HepG2 (cell line): ENCODE results near the gene DUSP9. TPM values are rescaled to one million over a fixed set of nuclear protein-coding genes. Genes with fewer than 3 reads are reported as not detected.

Source experiments
- CBX5 ChIP-seq: sonication (generic); formaldehyde crosslinking; IDR thresholded peaks from 2 replicates; pipeline ENCODE4 v1.4.0; 2020; ENCODE audit warnings: missing genetic modification reagents, borderline replicate concordance
- CENPX ChIP-seq: sonication (generic); formaldehyde crosslinking; IDR thresholded peaks from 2 replicates; pipeline ENCODE4 v1.9.0; 2021; ENCODE audit warnings: mild to moderate bottlenecking, missing genetic modification reagents, moderate library complexity
- GTF3A ChIP-seq: sonication (generic); formaldehyde crosslinking; conservative IDR thresholded peaks from 2 replicates; pipeline ENCODE4 v1.4.0; 2020; ENCODE audit warnings: mild to moderate bottlenecking, missing genetic modification reagents
- GZF1 ChIP-seq: sonication (generic); formaldehyde crosslinking; IDR thresholded peaks from 2 replicates; pipeline ENCODE4 v1.5.1; 2020; ENCODE audit warnings: mild to moderate bottlenecking, missing genetic modification reagents
- MYNN ChIP-seq: sonication (generic); formaldehyde crosslinking; IDR thresholded peaks from 2 replicates; pipeline ENCODE4 v1.4.0; 2020; ENCODE audit warnings: mild to moderate bottlenecking, low read depth, missing genetic modification reagents
- NFAT5 ChIP-seq: sonication (generic); formaldehyde crosslinking; IDR thresholded peaks from 2 replicates; pipeline ENCODE4 v1.4.0; 2020; ENCODE audit warnings: missing genetic modification reagents
- NR2F2 ChIP-seq: IDR thresholded peaks from 2 replicates; pipeline ENCODE4 v1.6.1; 2012; ENCODE audit warnings: low read depth, inconsistent platforms, borderline replicate concordance
- PAF1 ChIP-seq: IDR thresholded peaks from 2 replicates; pipeline ENCODE4 v1.6.1; 2016; ENCODE audit warnings: missing genetic modification reagents, missing compliant biosample characterization
- REL ChIP-seq: sonication (generic); formaldehyde crosslinking; conservative IDR thresholded peaks from 2 replicates; pipeline ENCODE4 v1.8.0; 2022; ENCODE audit warnings: mild to moderate bottlenecking, missing genetic modification reagents, moderate library complexity
- SIN3B ChIP-seq: fragments of 150-350 bp; IDR thresholded peaks from 2 replicates; pipeline ENCODE4 v1.6.1; 2014; ENCODE audit warnings: low read length
- TEAD2 ChIP-seq: sonication (generic); formaldehyde crosslinking; IDR thresholded peaks from 2 replicates; pipeline ENCODE4 v1.9.0; 2021; ENCODE audit warnings: missing genetic modification reagents
- ZNF317 ChIP-seq: sonication (generic); formaldehyde crosslinking; IDR thresholded peaks from 2 replicates; pipeline ENCODE4 v1.5.0; 2020; ENCODE audit warnings: mild to moderate bottlenecking, missing genetic modification reagents
- ZNF496 ChIP-seq: sonication (generic); formaldehyde crosslinking; IDR thresholded peaks from 2 replicates; pipeline ENCODE4 v1.8.1; 2023; ENCODE audit warnings: mild to moderate bottlenecking, moderate library complexity, missing genetic modification reagents; ENCODE audit not compliant: insufficient replicate concordance
- polyA plus RNA-seq, 8 experiments: library from polyadenylated mRNA; depleted of rRNA in 3 of 8; stranded (reverse) in 7 of 8; unstranded in 1 of 8; fragments of >200 nt; fragmentation: Illumina TruSeq in 4 of 8; extraction: Trizol in 4 of 8; gene quantifications; 2 replicates each; pipeline versions ENCODE4 v1.2.1 to v1.2.3, GENCODE V29; 2011 to 2016; ENCODE audit warnings: low read depth in 4 of 8, missing spikeins in 1 of 8, mixed read lengths in 1 of 8; ENCODE audit not compliant: insufficient read depth in 1 of 8
- total RNA-seq, 5 experiments: library from RNA; depleted of rRNA; stranded (reverse); fragments of >200 nt; fragmentation: Illumina TruSeq; extraction: Trizol; gene quantifications; 2 replicates each; pipeline ENCODE4 v1.2.3, GENCODE V29; 2016; ENCODE audit warnings: low read depth in 1 of 5
- TF ChIP-seq, protein P1 (sequence below): sonication (generic); formaldehyde crosslinking; IDR thresholded peaks from 2 replicates; pipeline ENCODE4 v1.4.0; 2020; ENCODE audit warnings: mild to moderate bottlenecking, missing genetic modification reagents, borderline replicate concordance
- TF ChIP-seq, protein P2 (sequence below): sonication (generic); formaldehyde crosslinking; IDR thresholded peaks from 2 replicates; pipeline ENCODE4 v1.4.0; 2020; ENCODE audit warnings: missing genetic modification reagents
- TF ChIP-seq, protein P3 (sequence below): sonication (generic); formaldehyde crosslinking; IDR thresholded peaks from 2 replicates; pipeline ENCODE4 v1.8.1; 2022; ENCODE audit warnings: low read depth, mild to moderate bottlenecking, missing genetic modification reagents
- TF ChIP-seq, protein P4 (sequence below): conservative IDR thresholded peaks from 2 replicates; pipeline ENCODE4 v1.6.1; 2018; ENCODE audit warnings: missing genetic modification reagents

Gene DUSP9
- total and polyA plus RNA-seq, 2 of the 13 experiments (the other 11 are each of a cell fraction or from before 2014, with no cell fraction given): 235 to 435 TPM

DNA sequence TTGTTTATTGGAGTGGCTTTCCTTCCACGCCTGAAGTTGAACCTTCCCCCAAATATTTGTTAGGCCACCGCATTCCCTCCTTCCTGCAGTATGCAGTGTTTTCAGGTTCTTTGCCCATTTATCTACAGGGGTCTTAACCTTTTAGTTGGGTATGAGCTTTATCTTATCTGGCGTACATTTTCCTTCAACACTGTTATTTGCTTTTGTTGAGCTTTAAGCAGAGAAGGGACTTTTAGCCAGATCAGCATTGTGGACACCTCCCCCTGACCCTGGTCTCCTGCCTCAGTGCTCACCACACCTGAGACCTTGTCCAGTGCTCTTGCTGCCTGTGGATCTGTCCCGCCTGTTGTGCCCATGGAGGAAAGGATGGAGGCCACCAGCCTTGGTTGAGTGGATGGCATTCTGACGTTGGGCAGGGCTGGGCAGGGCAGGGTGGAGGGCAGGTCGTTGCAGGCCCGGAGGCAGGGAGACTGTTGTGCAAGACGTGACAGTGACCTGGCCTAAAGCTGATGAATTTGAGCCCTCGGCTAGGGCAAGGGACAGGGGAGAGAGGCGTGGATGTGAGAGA is 998 bp upstream of the DUSP9 start (continued):
- no peak for TF ChIP-seq CENPX (CRISPR knock-in tag)
- no peak for TF ChIP-seq NR2F2
- TF ChIP-seq, protein P1, sequence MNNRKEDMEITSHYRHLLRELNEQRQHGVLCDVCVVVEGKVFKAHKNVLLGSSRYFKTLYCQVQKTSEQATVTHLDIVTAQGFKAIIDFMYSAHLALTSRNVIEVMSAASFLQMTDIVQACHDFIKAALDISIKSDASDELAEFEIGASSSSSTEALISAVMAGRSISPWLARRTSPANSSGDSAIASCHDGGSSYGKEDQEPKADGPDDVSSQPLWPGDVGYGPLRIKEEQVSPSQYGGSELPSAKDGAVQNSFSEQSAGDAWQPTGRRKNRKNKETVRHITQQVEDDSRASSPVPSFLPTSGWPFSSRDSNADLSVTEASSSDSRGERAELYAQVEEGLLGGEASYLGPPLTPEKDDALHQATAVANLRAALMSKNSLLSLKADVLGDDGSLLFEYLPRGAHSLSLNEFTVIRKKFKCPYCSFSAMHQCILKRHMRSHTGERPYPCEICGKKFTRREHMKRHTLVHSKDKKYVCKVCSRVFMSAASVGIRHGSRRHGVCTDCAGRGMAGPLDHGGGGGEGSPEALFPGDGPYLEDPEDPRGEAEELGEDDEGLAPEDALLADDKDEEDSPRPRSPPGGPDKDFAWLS (CRISPR knock-in tag): no peak
- no peak for TF ChIP-seq REL (CRISPR knock-in tag)
- no peak for TF ChIP-seq CBX5 (CRISPR knock-in tag)
- TF ChIP-seq, protein P2, sequence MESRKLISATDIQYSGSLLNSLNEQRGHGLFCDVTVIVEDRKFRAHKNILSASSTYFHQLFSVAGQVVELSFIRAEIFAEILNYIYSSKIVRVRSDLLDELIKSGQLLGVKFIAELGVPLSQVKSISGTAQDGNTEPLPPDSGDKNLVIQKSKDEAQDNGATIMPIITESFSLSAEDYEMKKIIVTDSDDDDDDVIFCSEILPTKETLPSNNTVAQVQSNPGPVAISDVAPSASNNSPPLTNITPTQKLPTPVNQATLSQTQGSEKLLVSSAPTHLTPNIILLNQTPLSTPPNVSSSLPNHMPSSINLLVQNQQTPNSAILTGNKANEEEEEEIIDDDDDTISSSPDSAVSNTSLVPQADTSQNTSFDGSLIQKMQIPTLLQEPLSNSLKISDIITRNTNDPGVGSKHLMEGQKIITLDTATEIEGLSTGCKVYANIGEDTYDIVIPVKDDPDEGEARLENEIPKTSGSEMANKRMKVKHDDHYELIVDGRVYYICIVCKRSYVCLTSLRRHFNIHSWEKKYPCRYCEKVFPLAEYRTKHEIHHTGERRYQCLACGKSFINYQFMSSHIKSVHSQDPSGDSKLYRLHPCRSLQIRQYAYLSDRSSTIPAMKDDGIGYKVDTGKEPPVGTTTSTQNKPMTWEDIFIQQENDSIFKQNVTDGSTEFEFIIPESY (CRISPR knock-in tag): no peak
- TF ChIP-seq, protein P3, sequence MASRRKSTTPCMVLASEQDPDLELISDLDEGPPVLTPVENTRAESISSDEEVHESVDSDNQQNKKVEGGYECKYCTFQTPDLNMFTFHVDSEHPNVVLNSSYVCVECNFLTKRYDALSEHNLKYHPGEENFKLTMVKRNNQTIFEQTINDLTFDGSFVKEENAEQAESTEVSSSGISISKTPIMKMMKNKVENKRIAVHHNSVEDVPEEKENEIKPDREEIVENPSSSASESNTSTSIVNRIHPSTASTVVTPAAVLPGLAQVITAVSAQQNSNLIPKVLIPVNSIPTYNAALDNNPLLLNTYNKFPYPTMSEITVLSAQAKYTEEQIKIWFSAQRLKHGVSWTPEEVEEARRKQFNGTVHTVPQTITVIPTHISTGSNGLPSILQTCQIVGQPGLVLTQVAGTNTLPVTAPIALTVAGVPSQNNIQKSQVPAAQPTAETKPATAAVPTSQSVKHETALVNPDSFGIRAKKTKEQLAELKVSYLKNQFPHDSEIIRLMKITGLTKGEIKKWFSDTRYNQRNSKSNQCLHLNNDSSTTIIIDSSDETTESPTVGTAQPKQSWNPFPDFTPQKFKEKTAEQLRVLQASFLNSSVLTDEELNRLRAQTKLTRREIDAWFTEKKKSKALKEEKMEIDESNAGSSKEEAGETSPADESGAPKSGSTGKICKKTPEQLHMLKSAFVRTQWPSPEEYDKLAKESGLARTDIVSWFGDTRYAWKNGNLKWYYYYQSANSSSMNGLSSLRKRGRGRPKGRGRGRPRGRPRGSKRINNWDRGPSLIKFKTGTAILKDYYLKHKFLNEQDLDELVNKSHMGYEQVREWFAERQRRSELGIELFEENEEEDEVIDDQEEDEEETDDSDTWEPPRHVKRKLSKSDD: no peak
- no peak for TF ChIP-seq ZNF317 (CRISPR knock-in tag)
- no peak for TF ChIP-seq GZF1
- TF ChIP-seq TEAD2 (CRISPR knock-in tag): no peak
- TF ChIP-seq, protein P4, sequence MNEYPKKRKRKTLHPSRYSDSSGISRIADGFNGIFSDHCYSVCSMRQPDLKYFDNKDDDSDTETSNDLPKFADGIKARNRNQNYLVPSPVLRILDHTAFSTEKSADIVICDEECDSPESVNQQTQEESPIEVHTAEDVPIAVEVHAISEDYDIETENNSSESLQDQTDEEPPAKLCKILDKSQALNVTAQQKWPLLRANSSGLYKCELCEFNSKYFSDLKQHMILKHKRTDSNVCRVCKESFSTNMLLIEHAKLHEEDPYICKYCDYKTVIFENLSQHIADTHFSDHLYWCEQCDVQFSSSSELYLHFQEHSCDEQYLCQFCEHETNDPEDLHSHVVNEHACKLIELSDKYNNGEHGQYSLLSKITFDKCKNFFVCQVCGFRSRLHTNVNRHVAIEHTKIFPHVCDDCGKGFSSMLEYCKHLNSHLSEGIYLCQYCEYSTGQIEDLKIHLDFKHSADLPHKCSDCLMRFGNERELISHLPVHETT (CRISPR knock-in tag): no peak
- no peak for TF ChIP-seq NFAT5 (CRISPR knock-in tag)
- no peak for TF ChIP-seq MYNN (CRISPR knock-in tag)
- no peak for TF ChIP-seq SIN3B
- peak; percentile 56; the same call in 1 of the 2 replicates for TF ChIP-seq PAF1
- TF ChIP-seq GTF3A (CRISPR knock-in tag): no peak
- TF ChIP-seq ZNF496: no peak
